Measurements from ENCODE around the gene TRNT1.

TRNT1 gene

DNA sequence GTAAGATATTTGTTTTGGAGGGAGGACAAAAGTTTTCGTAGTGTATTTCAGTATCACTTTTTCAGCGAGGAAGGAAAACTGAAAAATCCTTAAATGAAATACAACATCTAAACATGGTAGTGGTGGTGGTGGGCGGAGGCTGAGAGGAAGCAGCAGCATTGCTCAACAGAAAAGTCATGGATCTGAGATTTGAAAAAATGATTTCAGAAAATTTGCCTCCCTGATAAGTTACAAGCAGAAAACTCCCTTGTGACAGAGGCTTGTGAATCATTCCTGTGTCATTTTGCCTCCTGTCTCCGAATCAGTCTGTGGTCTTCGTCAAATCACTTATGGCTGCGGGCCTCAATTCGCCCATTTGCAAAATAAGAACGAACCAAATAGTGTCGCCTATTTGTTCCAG lies 53.7 kb downstream of the TRNT1 start:
- no peak for TF ChIP-seq RAD21 (IDR thresholded peaks at IDR 0.05; ENCODE audit: low read depth)
- TF ChIP-seq FOXM1 (IDR thresholded peaks at IDR 0.05; ENCODE audit: borderline replicate concordance, low read depth) = no peak
- TF ChIP-seq TAF1 (IDR thresholded peaks at IDR 0.05; ENCODE audit: low read depth) = no peak
- TF ChIP-seq ZBTB7A (IDR thresholded peaks at IDR 0.05; ENCODE audit: low read depth) = no peak
- TF ChIP-seq CEBPB (IDR thresholded peaks at IDR 0.05) = no peak

DNA sequence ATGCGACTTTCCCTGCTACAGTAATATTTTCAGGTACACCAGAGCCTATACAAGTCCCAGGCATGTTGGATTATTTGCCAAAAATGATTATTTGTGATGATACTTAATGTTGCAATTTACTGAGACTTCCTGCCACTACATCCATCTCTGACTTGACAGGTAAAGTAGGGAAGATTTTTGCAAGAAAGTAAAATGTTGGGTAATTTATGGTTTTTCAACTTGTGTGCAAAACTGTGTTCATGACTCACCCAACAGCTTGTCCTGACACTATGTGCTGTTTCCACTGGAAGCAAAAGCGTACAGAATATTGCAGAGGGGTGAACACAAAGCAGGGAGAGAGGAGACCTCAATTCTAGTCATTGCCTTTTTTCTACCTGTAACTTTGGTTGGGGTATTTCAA lies 58.1 kb downstream of the TRNT1 start:
- TF ChIP-seq TAF1 (IDR thresholded peaks at IDR 0.05; ENCODE audit: low read depth) (no peak), ZBTB7A (IDR thresholded peaks at IDR 0.05; ENCODE audit: low read depth) (no peak), EP300 (IDR thresholded peaks at IDR 0.05; ENCODE audit: borderline replicate concordance) (no peak), EGR1 (IDR thresholded peaks at IDR 0.05) (no peak), CREB1 (IDR thresholded peaks at IDR 0.05; ENCODE audit: low read depth) (no peak), FOXM1 (IDR thresholded peaks at IDR 0.05; ENCODE audit: borderline replicate concordance, low read depth) (no peak), TCF12 (IDR thresholded peaks at IDR 0.05; ENCODE audit: low read depth) (no peak), NFIC (IDR thresholded peaks at IDR 0.05) (no peak), CEBPB (IDR thresholded peaks at IDR 0.05) (no peak), REST (IDR thresholded peaks at IDR 0.05; ENCODE audit: low read depth) (no peak), USF1 (IDR thresholded peaks at IDR 0.05) (no peak), RAD21 (IDR thresholded peaks at IDR 0.05; ENCODE audit: low read depth) (no peak), YY1 (IDR thresholded peaks at IDR 0.05; ENCODE audit: low read depth) (no peak), TEAD4 (IDR thresholded peaks at IDR 0.05) (no peak)
- TF ChIP-seq, protein P1, sequence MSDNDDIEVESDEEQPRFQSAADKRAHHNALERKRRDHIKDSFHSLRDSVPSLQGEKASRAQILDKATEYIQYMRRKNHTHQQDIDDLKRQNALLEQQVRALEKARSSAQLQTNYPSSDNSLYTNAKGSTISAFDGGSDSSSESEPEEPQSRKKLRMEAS (IDR thresholded peaks at IDR 0.05) = no peak

DNA sequence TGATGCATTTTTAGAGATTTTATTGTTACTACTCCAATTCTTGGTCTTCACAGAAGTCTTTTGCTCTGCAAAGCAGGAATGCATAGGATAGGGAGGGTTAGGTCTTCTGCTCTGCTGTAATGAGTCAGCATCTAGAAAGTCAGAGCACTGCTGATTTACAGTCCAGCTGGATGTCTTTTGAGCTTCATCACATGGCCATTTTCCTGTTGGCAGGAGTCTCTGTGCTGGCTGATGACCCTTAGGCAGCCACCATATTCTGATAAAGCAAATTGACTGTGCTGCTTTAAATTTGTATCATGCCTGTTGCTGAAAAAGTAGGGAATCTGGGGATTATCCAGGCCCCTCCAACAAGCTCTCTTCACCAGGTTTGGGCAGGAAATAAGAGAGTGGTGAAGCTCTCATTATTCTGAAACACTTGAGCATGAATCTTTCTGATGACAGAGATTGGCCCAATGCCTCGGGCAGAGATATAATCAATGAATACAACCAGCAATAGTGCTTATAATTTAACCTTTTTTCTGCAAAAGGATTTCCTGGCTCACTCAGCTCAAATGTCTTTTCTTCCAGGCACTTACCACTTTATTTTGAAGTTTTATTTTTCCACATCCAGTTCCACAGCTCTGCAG lies 62.5 kb downstream of the TRNT1 start:
- TF ChIP-seq, protein P1 (IDR thresholded peaks at IDR 0.05) = no peak
- TF ChIP-seq TAF1 (IDR thresholded peaks at IDR 0.05; ENCODE audit: low read depth) (no peak), CREB1 (IDR thresholded peaks at IDR 0.05; ENCODE audit: low read depth) (no peak), YY1 (IDR thresholded peaks at IDR 0.05; ENCODE audit: low read depth) (no peak), ZBTB7A (IDR thresholded peaks at IDR 0.05; ENCODE audit: low read depth) (no peak), TEAD4 (IDR thresholded peaks at IDR 0.05) (no peak), CEBPB (IDR thresholded peaks at IDR 0.05) (no peak), TCF12 (IDR thresholded peaks at IDR 0.05; ENCODE audit: low read depth) (no peak), REST (IDR thresholded peaks at IDR 0.05; ENCODE audit: low read depth) (no peak), EP300 (IDR thresholded peaks at IDR 0.05; ENCODE audit: borderline replicate concordance) (no peak), EGR1 (IDR thresholded peaks at IDR 0.05) (no peak), USF1 (IDR thresholded peaks at IDR 0.05) (no peak)

GRCh38 chr3:3189961-3190360 lies 63.2 kb downstream of the TRNT1 start:
- no peak for TF ChIP-seq TEAD4 (IDR thresholded peaks at IDR 0.05)
- TF ChIP-seq RAD21 (IDR thresholded peaks at IDR 0.05; ENCODE audit: low read depth) = no peak
- no peak for TF ChIP-seq USF1 (IDR thresholded peaks at IDR 0.05)
- TF ChIP-seq, protein P1 (IDR thresholded peaks at IDR 0.05) = no peak
- no peak for TF ChIP-seq YY1 (IDR thresholded peaks at IDR 0.05; ENCODE audit: low read depth)
- TF ChIP-seq CREB1 (IDR thresholded peaks at IDR 0.05; ENCODE audit: low read depth) = no peak
- TF ChIP-seq FOXM1 (IDR thresholded peaks at IDR 0.05; ENCODE audit: borderline replicate concordance, low read depth) = no peak
- TF ChIP-seq EGR1 (IDR thresholded peaks at IDR 0.05) = no peak
- no peak for TF ChIP-seq REST (IDR thresholded peaks at IDR 0.05; ENCODE audit: low read depth)
- no peak for TF ChIP-seq TAF1 (IDR thresholded peaks at IDR 0.05; ENCODE audit: low read depth)
- TF ChIP-seq ZBTB7A (IDR thresholded peaks at IDR 0.05; ENCODE audit: low read depth) = no peak
- no peak for TF ChIP-seq CEBPB (IDR thresholded peaks at IDR 0.05)

Data from Ishikawa (cell line).